IMR-90 (cell line): Measurements from ENCODE around the gene BEGAIN. TPM values are rescaled to one million over a fixed set of nuclear protein-coding genes. Genes with fewer than 3 reads are reported as not detected.

Experiments used
- ATAC-seq: fragments of 200-7000 bp; cut with Tn5 transposase; 2 replicates; pipeline ENCODE4 v1.9.1; 2020; ENCODE audit warnings: low read depth, mild to moderate bottlenecking, moderate library complexity
- BruUV-seq: library from RNA; stranded (reverse); fragments of 400-500 nt; replicated peaks from 2 replicates; lab custom pipeline; 2021; lab: Mats Ljungman, UMichigan
- CTCF ChIA-PET: fragments of 300-600 bp; formaldehyde crosslinking; extraction: SDS; loops from one replicate; lab custom pipeline; 2021; ENCODE audit warnings: antibody characterized with exemption; lab: Yijun Ruan, JAX
- POLR2A ChIA-PET: fragments of 300-600 bp; sonication (Branson Sonifier 250); formaldehyde crosslinking; loops from one replicate; lab custom pipeline; 2022; ENCODE audit warnings: antibody characterized with exemption; ENCODE audit not compliant: unreplicated experiment; lab: Charles Lee
- DNase-seq: peaks from one replicate; pipeline ENCODE4 v3.0.0; 2013
- H2AFZ ChIP-seq: replicated peaks from 2 replicates; pipeline ENCODE3; 2013; ENCODE audit warnings: low read length, mild to moderate bottlenecking; ENCODE audit not compliant: poor library complexity
- H2AK5ac ChIP-seq: 2 replicates; pipeline ENCODE4 v1.6.1; 2013; ENCODE audit warnings: low read depth, low read length, inconsistent platforms
- H2AK9ac ChIP-seq: replicated peaks from 2 replicates; pipeline ENCODE3; 2013; ENCODE audit warnings: mild to moderate bottlenecking, low read depth, low read length, moderate library complexity; ENCODE audit not compliant: poor library complexity
- H2BK120ac ChIP-seq: 2 replicates; pipeline ENCODE4 v1.6.1; 2013; ENCODE audit warnings: low read depth, low read length, inconsistent platforms
- H2BK15ac ChIP-seq: 3 replicates; pipeline ENCODE4 v1.6.1; 2013; ENCODE audit warnings: low read depth, low read length, inconsistent platforms
- H2BK20ac ChIP-seq: 2 replicates; pipeline ENCODE4 v1.6.1; 2013; ENCODE audit warnings: low read depth, mild to moderate bottlenecking, inconsistent platforms, low read length, moderate library complexity
- H2BK5ac ChIP-seq: 2 replicates; pipeline ENCODE4 v1.6.1; 2013; ENCODE audit warnings: mild to moderate bottlenecking, low read depth, low read length, inconsistent platforms; ENCODE audit not compliant: poor library complexity, severe bottlenecking
- H3K14ac ChIP-seq: replicated peaks from 2 replicates; pipeline ENCODE4 v1.6.1; 2013; ENCODE audit warnings: low read depth, low read length, inconsistent platforms
- H3K18ac ChIP-seq: 2 replicates; pipeline ENCODE4 v1.6.1; 2013; ENCODE audit warnings: low read depth, low read length, control low read depth
- H3K23ac ChIP-seq: 2 replicates; pipeline ENCODE4 v1.6.1; 2013; ENCODE audit warnings: low read depth, low read length, inconsistent platforms
- H3K27ac ChIP-seq: 2 replicates; pipeline ENCODE4 v1.5.1; 2013; ENCODE audit warnings: mild to moderate bottlenecking, control low read depth, low read length; ENCODE audit not compliant: insufficient read depth
- H3K27me3 ChIP-seq: 2 replicates; pipeline ENCODE4 v1.6.1; 2013; ENCODE audit warnings: low read length; ENCODE audit not compliant: control insufficient read depth, insufficient read depth
- H3K36me3 ChIP-seq: 2 replicates; pipeline ENCODE4 v1.6.1; 2013; ENCODE audit warnings: low read length, mixed read lengths; ENCODE audit not compliant: control insufficient read depth, insufficient read depth
- H3K4ac ChIP-seq: 2 replicates; pipeline ENCODE4 v1.6.1; 2013; ENCODE audit warnings: low read depth, low read length, inconsistent platforms
- H3K4me1 ChIP-seq: 2 replicates; pipeline ENCODE4 v1.6.1; 2013; ENCODE audit warnings: low read length, mixed read lengths; ENCODE audit not compliant: control insufficient read depth, insufficient read depth
- H3K4me2 ChIP-seq: 2 replicates; pipeline ENCODE4 v1.6.1; 2013; ENCODE audit warnings: low read depth, mild to moderate bottlenecking, control low read depth, low read length, moderate library complexity
- H3K4me3 ChIP-seq: 2 replicates; pipeline ENCODE4 v1.5.1; 2013; ENCODE audit warnings: low read depth, mild to moderate bottlenecking, control low read depth, low read length, moderate library complexity; ENCODE audit not compliant: insufficient read depth
- H3K56ac ChIP-seq: 2 replicates; pipeline ENCODE4 v1.6.1; 2013; ENCODE audit warnings: low read length, inconsistent platforms; ENCODE audit not compliant: insufficient read depth; ENCODE audit errors: extremely low read depth
- H3K79me1 ChIP-seq, 2 experiments: 2 replicates each; pipeline ENCODE4 v1.6.1; 2013; ENCODE audit warnings: low read length in 2 of 2, inconsistent platforms in 1 of 2, low read depth in 1 of 2
- H3K9ac ChIP-seq: 2 replicates; pipeline ENCODE4 v1.6.1; 2013; ENCODE audit warnings: low read depth, low read length, control low read depth
- H3K9me1 ChIP-seq: 2 replicates; pipeline ENCODE4 v1.6.1; 2013; ENCODE audit warnings: low read length, inconsistent platforms; ENCODE audit not compliant: insufficient read depth
- H3K9me3 ChIP-seq: 2 replicates; pipeline ENCODE4 v1.6.1; 2013; ENCODE audit warnings: low read length; ENCODE audit not compliant: control insufficient read depth, insufficient read depth
- H4K20me1 ChIP-seq: 2 replicates; pipeline ENCODE4 v1.6.1; 2013; ENCODE audit warnings: low read length, inconsistent platforms; ENCODE audit not compliant: insufficient read depth
- H4K5ac ChIP-seq: 2 replicates; pipeline ENCODE4 v1.6.1; 2013; ENCODE audit warnings: mild to moderate bottlenecking, low read depth, low read length, control low read depth
- H4K8ac ChIP-seq, 2 experiments: 2 replicates each; pipeline ENCODE4 v1.6.1; 2013; ENCODE audit warnings: low read depth in 2 of 2, low read length in 2 of 2, control low read depth in 1 of 2, inconsistent platforms in 1 of 2
- H4K91ac ChIP-seq: 2 replicates; pipeline ENCODE4 v1.6.1; 2013; ENCODE audit warnings: low read depth, low read length, inconsistent platforms; ENCODE audit not compliant: insufficient read depth
- MAFK ChIP-seq: IDR thresholded peaks from 2 replicates; pipeline ENCODE4 v1.6.1; 2012; ENCODE audit warnings: low read depth, low read length, improper control_type of control experiment
- POLR2A ChIP-seq: IDR thresholded peaks from 2 replicates; pipeline ENCODE4 v1.6.1; 2012; ENCODE audit warnings: mild to moderate bottlenecking, low read depth, low read length
- WGBS, 2 experiments: methylation state at CpG; one replicate each; pipeline versions ENCODE4 v1.1.5 to v1.1.7; 2013; ENCODE audit warnings: missing lambda C conversion rate in 2 of 2; ENCODE audit not compliant: insufficient read length in 1 of 2; ENCODE audit errors: extremely low coverage in 2 of 2; 5-methylcytosine and 5-hydroxymethylcytosine counted together
- dilution Hi-C: fragments of 300-500 bp; cut with HindIII; formaldehyde crosslinking; loops from one replicate; pipeline ENCODE4 v1.14.3; 2018; ENCODE audit warnings: low sequenced_read_pairs; ENCODE audit not compliant: unreplicated experiment
- in situ Hi-C: fragments of 300-500 bp; cut with MboI; formaldehyde crosslinking; loops from 3 replicates; pipeline ENCODE4 v1.14.3; 2019; ENCODE audit warnings: low sequenced_read_pairs, inconsistent platforms, mixed read lengths
- intact Hi-C: fragments of 100-400 bp; cut with micrococcal nuclease; formaldehyde crosslinking; loops from 2 replicates; pipeline ENCODE4 v1.10.0; 2022
- polyA plus RNA-seq, 3 experiments: library from polyadenylated mRNA; depleted of rRNA; stranded (reverse); fragments of >200 nt; gene quantifications; 2 replicates each; pipeline ENCODE4 v1.2.3, GENCODE V29; 2012; ENCODE audit warnings: low replicate concordance in 1 of 3
- total RNA-seq: library from RNA; depleted of rRNA; stranded (reverse); fragments of >200 nt; gene quantifications from 2 replicates; pipeline ENCODE4 v1.2.3, GENCODE V29; 2012

BEGAIN gene
- total and polyA plus RNA-seq, 2 of the 4 experiments (the other 2 are of a cell fraction): 0.18 to 0.99 TPM

- H2BK15ac ChIP-seq: no peak overlapping the region
- no TSS peak for BruUV-seq
- ChIA-PET POLR2A (no interaction called here), CTCF (no interaction called here)
- no peaks in the 10 kb centered on the region for H3K9me3 ChIP-seq
- in situ Hi-C loops: no loop called here
- H3K4me1 ChIP-seq: no peaks in the 10 kb centered on the region
- no peak overlapping the region for H3K4ac ChIP-seq
- no peaks in the 10 kb centered on the region for H3K9me1 ChIP-seq
- no peak overlapping the region for H3K23ac ChIP-seq
- H3K27me3 ChIP-seq: peaks cover 5% of the 10 kb centered on the region; the same call in 1 of the 2 replicates
- no peak overlapping the region for H3K27ac ChIP-seq
- no peak overlapping the region for H2AFZ ChIP-seq
- H3K14ac ChIP-seq: no peak overlapping the region
- no peaks in the 10 kb centered on the region for H3K36me3 ChIP-seq
- H3K9ac ChIP-seq: no peak overlapping the region
- no peak overlapping the region for H3K4me2 ChIP-seq
- H2AK9ac ChIP-seq: no peak overlapping the region
- 0 out of 2 replicates have a peak, but pooled peaks cover 5% of the 10 kb centered on the region for H4K20me1 ChIP-seq
- H2AK5ac ChIP-seq: no peak overlapping the region
- no peak overlapping the region for H4K91ac ChIP-seq
- H3K18ac ChIP-seq: no peak overlapping the region
- H4K5ac ChIP-seq: no peak overlapping the region
- no peak overlapping the region for H3K56ac ChIP-seq
- TF ChIP-seq POLR2A (no peak), MAFK (no peak)
- H4K8ac ChIP-seq: no peak overlapping the region
- dilution Hi-C loops: no loop called here
- ATAC-seq (no peak), DNase-seq (no peak)
- H2BK120ac ChIP-seq: no peak overlapping the region
- intact Hi-C loops: no loop called here
- H2BK20ac ChIP-seq: no peak overlapping the region
- no peaks in the 10 kb centered on the region for H3K79me1 ChIP-seq
- H3K4me3 ChIP-seq: no peak overlapping the region
- no peak overlapping the region for H2BK5ac ChIP-seq
- 77% methylated on average over 8 of the region's 18 CpGs; no CpG with 5 or more reads in 1 of the 2 experiments for WGBS, 2 experiments
These were observed 46.1 kb downstream of the BEGAIN start for GRCh38 chr14:100540926-100541620.
